Neural progenitor cell (in vitro differentiated cells): ENCODE data around the gene ADAMTS4.

Experiments used
- EZH2phosphoT487 ChIP-seq: fragments of 200-600 bp; sonication (generic); IDR thresholded peaks from 2 replicates; pipeline ENCODE4 v1.6.1; 2017; ENCODE audit warnings: antibody characterized with exemption
- TF ChIP-seq, protein P1 (sequence below): fragments of 200-600 bp; sonication (generic); IDR thresholded peaks from 2 replicates; pipeline ENCODE4 v1.5.1; 2017; ENCODE audit warnings: antibody characterized with exemption, mild to moderate bottlenecking

DNA sequence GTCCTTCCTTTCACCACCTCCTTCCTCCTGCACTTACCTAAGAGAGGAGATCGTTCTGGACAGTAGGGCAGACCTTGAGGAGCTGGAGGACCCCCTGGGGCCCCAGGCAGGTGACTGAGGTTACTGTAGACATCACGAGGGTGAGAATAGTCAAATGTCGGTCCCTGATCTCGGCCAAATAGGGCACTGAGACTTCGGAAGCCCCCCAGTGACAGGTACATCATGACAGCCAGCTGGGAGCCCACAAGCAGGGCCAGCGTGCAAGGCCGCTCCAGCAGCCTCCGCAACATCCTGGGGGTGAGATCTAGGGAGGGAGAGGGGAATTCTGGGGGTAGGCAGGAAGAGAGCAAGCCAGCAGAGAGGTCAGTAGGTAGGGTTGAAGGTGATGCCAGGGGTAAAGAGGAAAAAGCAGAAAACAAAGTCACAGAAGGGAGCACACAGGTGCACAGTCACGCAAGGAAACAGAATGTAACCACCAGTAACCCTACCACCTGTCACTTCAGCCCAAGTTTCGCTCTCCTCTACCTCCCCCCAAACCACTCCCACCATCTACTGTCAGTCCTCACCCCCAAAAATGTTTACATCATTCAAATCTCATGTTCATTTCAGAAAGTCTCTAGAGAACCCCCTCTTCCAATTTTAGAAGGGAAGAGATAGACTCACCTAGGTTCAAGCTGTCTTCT is 22.9 kb downstream of the ADAMTS4 start:
- TF ChIP-seq, protein P1, sequence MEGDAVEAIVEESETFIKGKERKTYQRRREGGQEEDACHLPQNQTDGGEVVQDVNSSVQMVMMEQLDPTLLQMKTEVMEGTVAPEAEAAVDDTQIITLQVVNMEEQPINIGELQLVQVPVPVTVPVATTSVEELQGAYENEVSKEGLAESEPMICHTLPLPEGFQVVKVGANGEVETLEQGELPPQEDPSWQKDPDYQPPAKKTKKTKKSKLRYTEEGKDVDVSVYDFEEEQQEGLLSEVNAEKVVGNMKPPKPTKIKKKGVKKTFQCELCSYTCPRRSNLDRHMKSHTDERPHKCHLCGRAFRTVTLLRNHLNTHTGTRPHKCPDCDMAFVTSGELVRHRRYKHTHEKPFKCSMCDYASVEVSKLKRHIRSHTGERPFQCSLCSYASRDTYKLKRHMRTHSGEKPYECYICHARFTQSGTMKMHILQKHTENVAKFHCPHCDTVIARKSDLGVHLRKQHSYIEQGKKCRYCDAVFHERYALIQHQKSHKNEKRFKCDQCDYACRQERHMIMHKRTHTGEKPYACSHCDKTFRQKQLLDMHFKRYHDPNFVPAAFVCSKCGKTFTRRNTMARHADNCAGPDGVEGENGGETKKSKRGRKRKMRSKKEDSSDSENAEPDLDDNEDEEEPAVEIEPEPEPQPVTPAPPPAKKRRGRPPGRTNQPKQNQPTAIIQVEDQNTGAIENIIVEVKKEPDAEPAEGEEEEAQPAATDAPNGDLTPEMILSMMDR = no peak
- no peak for TF ChIP-seq EZH2phosphoT487
